HEK293T (cell line): ENCODE measurements around the gene RMDN3.

Experiments used
- BHLHE40 ChIP-seq: fragments of 450-650 bp; IDR thresholded peaks from 2 replicates; pipeline ENCODE4 v1.6.1; 2016; ENCODE audit warnings: mild to moderate bottlenecking, moderate library complexity, borderline replicate concordance
- ELF4 ChIP-seq: fragments of 450-650 bp; IDR thresholded peaks from 2 replicates; pipeline ENCODE4 v1.6.1; 2017; ENCODE audit warnings: antibody characterized with exemption
- FOXA1 ChIP-seq: fragments of 450-650 bp; IDR thresholded peaks from 2 replicates; pipeline ENCODE4 v1.6.1; 2016; ENCODE audit warnings: mild to moderate bottlenecking
- FOXK2 ChIP-seq: fragments of 450-650 bp; IDR thresholded peaks from 2 replicates; pipeline ENCODE4 v1.6.1; 2016; ENCODE audit warnings: mild to moderate bottlenecking
- HDGF ChIP-seq: fragments of 450-650 bp; IDR thresholded peaks from 2 replicates; pipeline ENCODE4 v1.6.1; 2017; ENCODE audit warnings: antibody characterized with exemption, borderline replicate concordance
- LEF1 ChIP-seq: fragments of 450-650 bp; IDR thresholded peaks from 2 replicates; pipeline ENCODE4 v1.6.1; 2017; ENCODE audit warnings: mild to moderate bottlenecking, borderline replicate concordance
- SP1 ChIP-seq: fragments of 450-650 bp; IDR thresholded peaks from 2 replicates; pipeline ENCODE4 v1.6.1; 2017
- SUZ12 ChIP-seq: fragments of 450-650 bp; IDR thresholded peaks from 2 replicates; pipeline ENCODE4 v1.6.1; 2016; ENCODE audit warnings: mild to moderate bottlenecking
- TARDBP ChIP-seq: fragments of 450-650 bp; IDR thresholded peaks from 2 replicates; pipeline ENCODE4 v1.6.1; 2016

DNA sequence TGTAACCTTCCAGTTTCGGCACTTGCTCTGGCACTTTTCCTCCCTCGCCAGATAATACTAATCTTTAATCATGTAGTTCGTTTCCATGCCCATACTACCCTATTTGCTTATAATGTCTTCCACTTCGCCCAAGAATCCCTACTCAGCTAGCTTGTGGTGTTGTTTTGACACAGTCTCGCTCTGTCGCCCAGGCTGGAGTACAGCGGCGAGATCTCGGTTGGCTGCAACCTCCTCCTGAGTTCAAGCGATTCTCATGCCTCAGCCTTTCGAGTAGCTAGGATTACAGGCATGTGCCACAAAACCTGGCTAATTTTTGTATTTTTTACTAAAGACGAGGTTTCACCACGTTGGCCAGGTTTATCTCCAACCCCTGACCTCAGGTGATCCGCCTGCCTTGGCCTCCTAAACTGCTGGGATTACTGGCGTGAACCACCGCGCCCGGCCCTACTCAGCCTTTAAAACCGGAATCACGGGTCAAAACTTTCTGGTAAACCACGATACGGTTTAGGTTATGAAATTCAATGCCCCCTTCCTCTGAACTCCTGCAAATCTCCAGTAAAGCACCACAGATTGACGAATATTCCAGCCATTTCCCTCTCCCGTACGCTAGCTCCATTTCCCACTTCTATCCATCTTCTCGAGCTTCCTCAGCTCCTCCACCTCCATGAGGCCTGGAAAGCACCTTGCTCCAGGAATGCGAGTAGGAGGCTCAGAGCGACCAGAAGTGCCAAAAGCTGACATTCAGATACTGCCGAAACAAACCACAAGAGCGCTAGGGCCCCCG lies 61.0 kb downstream of the RMDN3 start:
- no peak for TF ChIP-seq SP1
- no peak for TF ChIP-seq FOXA1
- no peak for TF ChIP-seq HDGF
- no peak for TF ChIP-seq BHLHE40
- no peak for TF ChIP-seq TARDBP
- no peak for TF ChIP-seq SUZ12
- TF ChIP-seq ELF4: no peak
- TF ChIP-seq FOXK2: no peak
- TF ChIP-seq LEF1: no peak
